IPS-NIHi11 (cell line): ENCODE results near the gene ATP9B.

Source experiments
- DNase-seq: peaks from one replicate; pipeline ENCODE4 v3.0.0; 2012; ENCODE audit warnings: mixed read lengths, low spot score

The ATP9B gene

DNA sequence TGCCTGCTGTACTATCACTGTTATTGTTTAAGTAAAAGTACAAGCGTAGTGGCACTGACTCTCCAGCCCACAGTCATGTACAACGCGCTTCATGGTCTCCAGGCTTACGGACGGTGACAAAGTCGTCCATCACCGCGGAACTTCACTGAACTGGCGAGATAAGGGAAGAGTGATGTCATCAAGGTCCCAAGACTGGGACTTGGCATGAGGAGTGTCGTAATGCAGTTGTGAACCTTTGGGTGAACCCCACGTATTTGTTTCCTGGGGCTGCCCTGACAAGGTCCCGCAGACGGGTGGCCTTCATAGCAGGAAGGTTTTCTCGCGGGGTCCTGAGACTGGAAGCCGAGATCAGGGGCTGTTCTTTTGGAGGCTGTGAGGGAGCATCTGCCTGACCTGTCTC is 343.8 kb downstream of the ATP9B start:
- no peak for DNase-seq

DNA sequence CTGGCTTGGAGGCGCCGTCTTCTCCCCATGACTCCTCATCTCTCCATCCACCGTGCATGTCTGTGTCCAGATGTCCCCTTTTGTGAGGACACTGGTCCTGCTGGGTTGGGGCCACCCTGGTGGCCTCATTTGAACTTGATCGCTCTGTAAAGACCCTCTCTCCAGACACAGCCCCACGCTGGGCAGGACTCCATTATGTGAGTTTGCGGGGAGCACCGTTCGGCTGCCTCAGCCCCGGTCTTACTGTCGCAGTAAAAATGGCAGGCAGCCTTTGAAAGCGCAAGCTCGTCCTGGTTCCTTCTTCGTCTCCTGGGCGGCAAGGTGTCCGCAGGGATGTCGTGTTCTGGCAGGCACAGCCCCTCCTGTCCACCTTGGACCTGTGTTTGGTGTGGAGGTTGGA is 344.2 kb downstream of the ATP9B start:
- no peak for DNase-seq

DNA sequence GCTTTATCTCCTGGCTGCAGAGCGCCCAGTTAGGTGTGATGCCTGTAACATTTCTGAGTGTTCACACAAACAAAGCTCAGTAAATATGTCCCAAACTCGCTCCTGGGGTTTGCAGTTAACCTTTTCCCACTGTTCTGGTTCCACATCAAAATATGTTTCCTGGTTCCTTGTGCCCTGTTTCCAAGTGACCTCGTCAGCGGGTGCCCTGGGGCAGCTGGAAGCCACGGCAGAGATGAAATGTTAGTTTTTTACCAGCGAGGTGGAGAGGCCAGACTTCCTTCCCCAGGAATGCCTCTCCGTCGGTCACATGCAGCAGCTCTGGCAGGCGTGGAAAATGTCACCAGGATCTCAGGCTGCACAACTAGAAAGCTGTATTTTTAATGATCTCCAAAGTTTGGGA is 344.7 kb downstream of the ATP9B start:
- DNase-seq: no peak

DNA sequence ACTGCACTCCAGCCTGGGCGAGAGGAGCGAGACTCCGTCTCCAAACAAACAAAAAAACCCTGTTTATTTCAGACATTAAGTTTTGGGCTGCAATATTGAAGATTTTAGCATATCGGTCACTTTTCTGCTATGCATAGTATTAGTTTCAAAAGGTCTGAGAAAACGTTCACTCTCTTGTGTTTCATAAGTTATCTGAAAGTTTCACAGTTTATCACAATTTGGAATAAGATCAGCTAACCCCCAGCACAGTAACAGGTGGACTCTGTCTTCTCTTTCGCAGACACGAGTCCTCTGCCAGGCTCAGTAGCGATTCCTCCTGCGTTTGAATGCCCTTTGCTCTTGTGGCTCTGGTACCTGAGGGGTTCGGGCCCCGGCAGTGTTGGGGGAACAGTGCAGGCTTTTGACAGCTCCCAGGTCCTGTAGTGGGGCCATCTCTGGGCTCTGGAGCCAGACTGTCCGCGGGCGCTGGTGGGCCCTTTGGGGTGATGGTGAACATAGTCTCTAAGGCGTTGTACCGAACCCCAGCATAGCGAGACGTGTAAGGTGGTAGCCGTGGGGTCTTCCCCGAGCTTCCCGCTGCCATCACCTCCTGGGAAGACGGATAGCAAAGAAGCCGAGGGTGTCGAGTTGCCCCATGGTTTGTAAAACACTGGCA is 347.0 kb downstream of the ATP9B start:
- DNase-seq: no peak

DNA sequence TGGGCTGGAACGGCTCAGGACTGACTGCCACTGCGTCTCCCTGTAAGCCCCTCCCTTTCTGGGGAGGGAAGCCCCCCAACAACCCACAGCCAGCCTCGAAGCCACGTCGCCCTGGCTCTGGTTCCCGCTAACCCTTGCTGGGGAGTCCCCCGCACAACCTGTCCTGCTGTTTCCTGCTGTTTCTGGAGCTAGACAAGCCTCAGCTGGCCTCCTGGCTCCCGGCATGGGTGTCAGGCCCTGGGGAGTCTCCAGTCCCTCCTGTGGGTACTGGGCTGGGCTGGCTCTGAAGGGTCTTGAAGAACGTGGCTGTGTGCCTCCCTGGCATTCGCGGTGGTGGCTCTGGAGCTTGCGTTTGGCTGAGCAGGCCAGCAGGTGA is 347.5 kb downstream of the ATP9B start:
- no peak for DNase-seq

DNA sequence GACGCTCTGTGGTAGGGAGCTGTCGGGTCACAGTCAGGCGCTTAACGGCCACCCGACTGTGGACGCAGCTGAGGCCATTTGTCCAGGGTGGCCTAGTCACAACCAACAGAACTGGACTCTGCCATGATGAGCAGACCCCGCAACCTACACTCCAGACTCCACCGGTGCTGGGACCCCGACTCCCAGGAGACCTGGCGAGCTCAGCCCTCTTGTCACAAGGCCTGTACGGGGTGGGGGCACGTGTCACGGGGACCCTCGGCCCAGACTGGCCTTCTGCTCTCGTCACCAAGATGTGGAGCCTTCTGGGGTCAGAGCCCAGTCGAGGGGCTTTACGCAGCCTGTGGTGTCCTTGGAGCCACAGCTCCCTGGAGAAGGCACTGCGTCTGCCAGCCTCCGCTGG is 349.0 kb downstream of the ATP9B start:
- no peak for DNase-seq

DNA sequence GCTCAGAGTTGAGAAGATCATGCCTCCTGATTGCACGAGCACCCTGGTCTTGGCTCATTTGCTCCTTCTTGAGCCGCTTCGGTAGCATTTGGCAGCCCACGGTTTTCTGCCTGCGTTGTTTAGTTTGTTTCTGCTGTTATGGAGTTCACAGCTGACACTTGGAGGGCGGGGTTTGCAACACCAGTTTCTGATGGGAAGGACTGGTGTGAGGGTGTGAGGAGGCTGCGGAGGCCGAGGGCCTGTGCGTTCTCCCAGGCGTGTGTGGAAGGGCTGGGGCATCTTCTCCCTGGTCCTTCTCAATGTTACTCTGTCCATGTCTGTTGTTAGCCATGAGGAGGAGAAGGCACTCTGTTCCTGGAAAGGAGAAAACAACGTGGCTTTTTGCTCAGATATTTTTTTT is 349.4 kb downstream of the ATP9B start:
- no peak for DNase-seq

DNA sequence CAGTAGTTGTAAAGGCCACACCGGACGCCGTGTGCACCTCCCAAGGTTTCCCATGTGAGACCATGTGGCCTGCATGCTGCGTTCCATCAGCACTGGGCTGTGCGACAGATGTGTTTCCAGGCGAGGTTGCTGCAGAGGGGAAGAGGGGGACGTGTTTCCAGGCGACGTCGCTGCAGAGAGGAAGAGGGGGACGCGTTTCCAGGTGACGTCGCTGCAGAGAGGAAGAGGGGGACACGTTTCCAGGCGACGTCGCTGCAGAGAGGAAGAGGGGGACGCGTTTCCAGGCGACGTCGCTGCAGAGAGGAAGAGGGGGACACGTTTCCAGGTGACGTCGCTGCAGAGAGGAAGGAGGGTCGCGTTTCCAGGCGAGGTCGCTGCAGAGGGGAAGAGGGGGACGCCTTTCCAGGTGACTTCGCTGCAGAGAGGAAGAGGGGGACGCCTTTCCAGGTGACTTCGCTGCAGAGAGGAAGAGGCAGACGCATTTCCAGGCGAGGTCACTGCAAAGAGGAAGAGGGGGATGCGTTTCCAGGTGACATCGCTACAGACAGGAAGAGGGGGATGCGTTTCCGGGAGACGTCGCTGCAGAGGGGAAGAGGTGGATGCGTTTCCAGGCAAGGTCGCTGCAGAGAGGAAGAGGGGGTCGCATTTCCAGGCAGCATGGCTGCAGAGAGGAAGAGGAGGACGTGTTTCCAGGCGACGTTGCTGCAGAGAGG is 351.0 kb downstream of the ATP9B start:
- no peak for DNase-seq

DNA sequence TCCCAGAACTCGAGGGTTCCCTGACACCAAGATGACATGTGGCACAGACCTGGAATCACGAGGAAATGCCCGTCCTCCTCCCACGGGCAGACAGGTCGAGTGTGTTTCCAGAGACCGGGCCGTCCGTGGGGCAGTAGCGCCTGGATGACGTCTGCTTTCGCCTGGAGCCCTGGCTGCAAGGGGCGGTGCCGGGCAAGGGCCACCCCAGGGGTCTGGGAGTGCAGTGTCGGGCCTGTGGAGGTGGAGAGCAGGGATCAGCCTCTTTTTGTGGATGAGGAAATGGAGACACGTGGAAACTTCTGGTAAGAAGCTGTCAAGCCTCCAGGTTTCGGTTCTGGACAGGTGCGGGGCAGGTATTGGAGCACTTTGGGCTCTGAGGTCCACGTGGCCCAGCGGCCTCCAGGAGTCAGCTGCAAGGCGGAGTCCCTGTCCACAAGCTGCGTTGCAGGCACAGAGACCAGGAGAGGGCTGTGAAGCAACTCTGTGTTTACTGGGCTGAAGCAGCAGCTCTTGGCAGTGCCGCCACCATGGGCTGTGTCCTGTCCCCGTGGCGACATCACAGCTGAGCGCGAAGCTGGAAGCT is 352.2 kb downstream of the ATP9B start:
- no peak for DNase-seq

DNA sequence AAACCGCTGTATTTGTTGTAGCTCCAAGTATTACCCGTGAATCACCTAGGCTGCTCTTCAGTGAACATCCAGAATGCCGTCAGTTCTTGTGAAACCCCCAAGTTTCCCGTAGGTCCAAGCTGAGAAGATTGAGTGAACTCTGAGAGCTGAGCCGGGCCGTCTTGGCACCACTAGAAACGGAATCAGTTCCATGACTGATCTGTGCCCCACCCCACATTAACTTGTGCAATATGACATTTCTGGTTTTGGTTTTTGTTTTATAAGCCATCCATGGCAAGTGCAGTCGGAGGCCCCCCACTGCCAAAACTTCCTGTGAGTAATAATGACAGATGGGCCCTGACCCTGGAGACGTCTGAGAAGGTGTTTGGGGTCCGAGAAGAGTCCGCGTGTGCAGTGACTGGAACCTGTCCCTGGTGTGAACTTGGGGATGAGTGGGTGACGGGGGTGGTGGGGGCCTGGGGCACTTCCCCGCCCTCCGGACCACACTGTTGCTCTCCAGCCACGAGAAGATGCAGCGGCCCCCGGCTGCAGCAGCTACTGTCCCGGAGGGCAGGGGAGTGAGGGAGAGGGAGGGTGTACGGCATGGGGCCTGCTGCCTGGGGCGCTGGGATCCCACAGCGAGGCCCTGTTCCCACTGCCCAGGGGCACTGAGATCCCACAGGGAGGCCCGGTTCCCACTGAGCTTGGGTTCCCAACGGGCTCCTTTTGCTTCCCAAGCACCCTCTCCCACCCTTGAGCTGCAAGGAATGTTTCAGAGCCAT is 353.0 kb downstream of the ATP9B start:
- no peak for DNase-seq

DNA sequence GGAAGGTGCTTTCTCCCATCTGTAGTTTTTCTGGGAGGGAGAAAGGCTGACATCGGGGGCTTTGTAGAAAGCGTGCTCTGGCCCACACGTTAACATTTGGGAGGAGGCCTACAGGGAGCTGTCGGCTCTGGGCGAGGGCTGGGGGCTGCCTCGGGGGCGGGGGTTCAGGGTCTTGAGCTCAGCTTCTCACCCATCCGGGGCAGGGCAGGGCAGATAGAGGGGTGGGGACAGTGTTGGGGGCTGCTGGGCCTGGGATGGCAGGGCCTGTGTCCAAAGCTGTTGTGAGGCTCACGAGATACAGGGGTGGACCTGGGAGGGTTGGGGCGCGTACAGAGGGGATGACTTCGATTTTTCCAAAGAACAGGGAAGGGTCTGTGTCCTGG is 353.6 kb downstream of the ATP9B start:
- DNase-seq: no peak

DNA sequence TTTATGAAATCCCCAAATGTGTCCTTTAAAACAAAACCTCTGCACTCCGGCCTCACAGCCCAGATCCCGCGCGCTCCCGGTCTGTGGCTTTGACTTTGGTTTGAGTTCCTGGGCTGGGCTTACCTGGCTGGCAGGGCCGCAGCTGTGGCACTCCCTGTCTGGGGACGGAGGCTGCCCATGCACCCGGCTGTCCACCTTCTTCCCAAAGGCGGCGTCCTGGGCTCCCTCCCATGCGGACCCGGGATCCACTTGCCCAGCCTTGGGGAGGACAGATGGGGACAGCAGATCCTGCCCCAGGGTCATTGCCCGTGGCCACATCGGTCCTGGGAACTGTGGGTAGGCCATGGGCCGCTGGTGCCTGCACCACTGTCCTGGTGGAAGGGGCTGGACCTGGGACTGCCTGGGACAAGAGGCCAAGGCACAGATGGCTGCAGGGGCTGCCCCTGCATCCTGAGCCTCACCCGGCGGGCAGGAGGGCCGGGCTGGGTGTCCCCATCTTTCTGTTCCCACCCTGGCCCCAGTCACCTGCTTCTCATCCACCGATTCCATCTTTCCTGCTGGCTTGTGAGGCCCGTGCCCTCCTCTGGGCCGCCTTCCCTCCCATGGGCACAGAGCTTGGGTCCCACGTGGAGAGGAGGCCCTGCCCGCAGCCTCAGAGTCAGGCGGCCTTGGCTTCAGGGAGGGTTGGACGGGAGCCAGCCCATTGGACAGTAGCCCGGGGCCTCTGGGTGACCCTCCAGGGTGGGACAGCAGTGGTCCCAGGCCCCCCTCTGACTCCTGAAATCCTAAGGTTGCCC is 354.2 kb downstream of the ATP9B start:
- no peak for DNase-seq

DNA sequence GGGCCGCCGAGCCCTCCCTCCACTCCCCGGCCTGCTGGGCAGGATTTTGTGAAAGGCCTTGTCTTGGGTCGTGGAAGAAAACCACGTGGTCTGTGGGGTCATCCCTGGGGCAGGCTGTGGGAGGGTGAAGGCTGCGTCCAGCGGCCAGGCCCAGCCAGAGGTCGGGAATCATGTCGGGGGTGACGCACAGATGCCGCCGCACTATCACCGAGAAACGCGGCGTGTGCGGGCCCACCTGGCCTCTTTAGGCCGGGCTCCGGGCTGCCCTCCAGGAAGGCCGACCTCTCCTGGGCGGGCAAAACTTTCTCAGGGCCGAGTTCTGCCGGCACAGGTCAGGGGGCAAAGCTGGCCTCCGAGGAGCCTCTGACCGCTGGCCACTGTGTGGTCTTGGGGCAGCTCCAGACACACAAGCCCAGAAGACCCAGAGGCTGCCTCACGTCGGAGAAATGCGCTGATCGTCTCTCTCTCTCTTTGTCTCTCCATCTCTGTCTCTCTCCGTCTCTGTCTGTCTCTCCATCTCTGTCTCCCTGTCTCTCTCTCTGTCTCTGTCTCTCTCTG is 354.9 kb downstream of the ATP9B start:
- DNase-seq: no peak

DNA sequence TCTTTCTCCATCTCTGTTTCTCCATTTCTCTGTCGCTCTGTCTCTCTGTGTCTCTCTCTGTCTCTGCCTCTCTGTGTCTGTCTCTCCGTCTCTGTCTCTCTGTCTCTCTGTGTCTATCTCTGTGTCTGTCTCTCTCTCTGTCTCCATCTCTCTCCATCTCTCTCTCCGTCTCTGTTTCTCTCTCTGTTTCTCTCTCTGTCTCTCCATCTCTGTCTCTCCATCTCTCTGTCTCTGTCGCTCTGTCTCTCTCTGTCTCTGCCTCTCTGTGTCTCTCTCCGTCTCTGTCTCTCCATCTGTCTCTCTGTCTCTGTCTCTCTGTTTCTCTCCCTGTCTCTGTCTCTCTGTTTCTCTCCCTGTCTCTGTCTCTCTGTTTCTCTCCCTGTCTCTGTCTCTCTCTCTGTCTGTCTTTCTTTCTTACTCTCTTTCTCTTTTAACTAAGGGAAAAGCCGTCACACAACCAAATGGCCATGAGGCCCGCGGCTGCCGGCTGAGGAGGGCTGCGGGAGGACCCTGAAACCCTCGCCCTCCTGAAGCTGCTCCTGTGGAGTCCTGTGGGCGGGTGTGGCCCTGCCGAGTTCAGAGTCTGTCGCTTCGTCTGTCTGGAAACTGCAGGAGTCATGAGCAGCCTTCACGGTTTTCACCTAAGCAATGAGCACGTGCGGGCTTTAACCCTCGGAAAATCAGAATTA is 355.8 kb downstream of the ATP9B start:
- DNase-seq: no peak

DNA sequence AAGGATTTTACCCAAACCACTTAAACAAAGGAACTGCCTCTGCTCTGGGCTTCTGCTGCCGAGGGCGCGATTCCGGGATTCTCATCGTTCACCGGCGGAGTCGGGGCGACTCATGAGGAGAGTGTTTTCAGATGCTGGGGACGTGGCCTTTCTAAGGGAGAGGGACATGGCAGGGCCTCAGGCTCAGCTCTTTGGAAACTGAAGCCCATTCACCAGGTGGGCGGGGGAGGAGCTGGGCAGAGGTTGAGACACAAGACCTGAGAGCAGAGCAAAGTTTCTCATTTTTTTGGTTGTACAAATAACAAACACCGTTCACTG is 356.3 kb downstream of the ATP9B start:
- no peak for DNase-seq

DNA sequence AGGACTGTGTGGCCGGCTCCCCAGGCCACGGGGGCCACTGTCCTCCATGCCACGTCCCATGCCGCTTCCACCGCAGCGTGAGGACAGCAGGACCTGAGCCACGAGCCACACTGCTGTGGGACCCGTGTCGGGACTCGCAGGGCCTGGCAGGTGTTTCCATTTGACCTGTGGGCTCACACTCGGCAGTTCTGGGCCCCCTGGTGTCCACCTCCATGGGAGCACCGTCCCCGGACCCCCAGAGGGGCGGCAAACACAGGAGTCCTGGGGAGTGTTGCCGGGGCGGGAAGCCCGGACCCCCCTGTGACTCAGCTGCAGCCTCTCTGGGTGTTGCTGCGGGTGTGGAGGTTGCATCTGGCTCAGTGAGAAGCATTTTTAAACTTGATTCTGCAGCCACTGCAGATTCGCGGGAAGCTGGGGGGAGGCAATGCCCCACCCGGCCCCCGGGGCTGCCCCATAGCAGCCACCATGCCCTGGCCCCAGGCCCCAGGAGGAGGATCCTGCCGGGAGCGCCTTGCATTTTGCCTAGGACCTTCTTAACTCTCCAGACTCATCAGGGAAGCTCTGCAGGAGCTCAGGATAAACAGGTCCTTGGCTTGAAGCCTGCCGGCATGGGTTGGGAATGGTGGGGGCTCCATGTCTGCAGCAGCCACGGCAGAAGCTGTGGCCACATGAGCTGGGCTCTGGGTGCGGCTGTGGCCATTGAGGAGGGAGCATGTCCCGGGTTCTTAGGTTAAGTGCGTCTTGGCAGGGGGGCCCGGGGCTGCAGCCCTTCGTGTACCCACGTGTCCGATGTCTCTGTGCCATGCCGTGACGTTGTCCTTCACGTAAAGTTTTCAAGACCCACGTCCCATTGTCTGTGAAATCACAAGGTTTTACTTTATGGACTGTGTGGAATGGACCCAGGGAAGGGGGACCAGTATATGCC is 357.4 kb downstream of the ATP9B start:
- no peak for DNase-seq

DNA sequence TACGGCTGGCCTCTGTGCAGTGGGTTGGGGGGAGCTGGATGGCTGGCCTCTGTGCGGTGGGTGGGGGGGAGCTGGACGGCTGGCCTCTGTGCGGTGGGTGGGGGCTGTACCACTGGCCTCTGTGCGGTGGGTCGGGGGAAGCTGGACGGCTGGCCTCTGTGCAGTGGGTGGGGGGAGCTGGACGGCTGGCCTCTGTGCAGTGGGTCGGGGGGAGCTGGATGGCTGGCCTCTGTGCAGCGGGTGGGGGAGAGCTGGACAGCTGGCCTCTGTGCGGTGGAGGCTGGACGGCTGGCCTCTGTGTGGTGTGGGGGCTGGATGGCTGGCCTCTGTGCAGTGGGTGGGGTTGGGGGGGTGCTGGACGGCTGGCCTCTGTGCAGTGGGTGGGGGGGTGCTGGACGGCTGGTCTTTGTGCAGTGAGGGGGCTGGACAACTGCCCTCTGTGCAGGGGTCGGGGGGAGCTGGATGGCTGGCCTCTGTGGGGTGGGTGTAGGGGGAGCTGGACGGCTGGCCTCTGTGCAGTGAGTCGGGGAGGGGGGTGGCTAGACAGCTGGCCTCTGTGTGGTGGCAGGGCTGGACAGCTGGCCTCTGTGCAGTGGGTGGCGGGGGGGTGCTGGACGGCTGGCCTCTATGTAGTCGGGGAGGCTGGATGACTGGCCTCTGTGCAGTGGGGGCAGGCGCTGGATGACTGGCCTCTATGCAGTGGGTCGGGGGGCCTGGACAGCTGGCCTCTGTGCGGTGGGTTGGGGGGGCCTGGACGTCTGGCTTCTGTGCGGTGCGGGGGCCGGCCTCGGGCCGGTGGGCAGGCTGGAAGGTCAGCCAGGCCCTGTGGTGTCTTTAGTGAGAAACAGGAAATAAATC is 358.4 kb downstream of the ATP9B start:
- DNase-seq: no peak
